CD4-positive, CD25-positive, alpha-beta regulatory T cell (primary cell): ENCODE results near the gene ATAD3C. TPM values are rescaled to one million over a fixed set of nuclear protein-coding genes. Genes with fewer than 3 reads are reported as not detected.

ENCODE experiments used
- ATAC-seq, 2 donors: fragments of 150-1000 bp; cut with Tn5 transposase; one replicate each; pipeline ENCODE4 v1.10.0; 2021; ENCODE audit warnings: low read depth in 2 of 2, moderate number of reproducible peaks in 2 of 2, moderate library complexity in 1 of 2
- DNase-seq, 3 donors: peaks; one replicate each; pipeline versions ENCODE4 v3.0.0 to v3.0.0-alpha.2; 2012 to 2022; ENCODE audit warnings: mixed read lengths in 1 of 3
- H3K27ac ChIP-seq: one replicate; pipeline ENCODE4 v1.7.0; 2013; ENCODE audit warnings: mild to moderate bottlenecking, low read length; ENCODE audit not compliant: insufficient read depth, poor library complexity, severe bottlenecking
- H3K27me3 ChIP-seq: one replicate; pipeline ENCODE4 v1.7.0; 2013; ENCODE audit warnings: low read length; ENCODE audit not compliant: control insufficient read depth, insufficient read depth
- H3K36me3 ChIP-seq: one replicate; pipeline ENCODE4 v1.7.0; 2013; ENCODE audit warnings: mild to moderate bottlenecking, low read length, moderate library complexity; ENCODE audit not compliant: control insufficient read depth, insufficient read depth
- H3K4me1 ChIP-seq: 2 replicates; pipeline ENCODE4 v1.7.0; 2013; ENCODE audit warnings: mild to moderate bottlenecking, low read length; ENCODE audit not compliant: insufficient read depth, control insufficient read depth, poor library complexity, severe bottlenecking
- H3K4me3 ChIP-seq: one replicate; pipeline ENCODE4 v1.7.0; 2013; ENCODE audit warnings: low read depth, mild to moderate bottlenecking, low read length, moderate library complexity
- H3K9me3 ChIP-seq, 2 experiments: 1 replicate in 1 of 2; 2 replicates in 1 of 2; pipeline ENCODE4 v1.7.0; 2013; ENCODE audit warnings: low read length in 2 of 2, mild to moderate bottlenecking in 1 of 2, moderate library complexity in 1 of 2; ENCODE audit not compliant: control insufficient read depth in 2 of 2
- H3K27ac Mint-ChIP-seq, 3 donors: one replicate each; pipeline ENCODE4 v1.8.0; 2020 to 2022; ENCODE audit warnings: mild to moderate bottlenecking in 3 of 3, mixed read lengths in 3 of 3, moderate library complexity in 2 of 3
- H3K27me3 Mint-ChIP-seq: one replicate; pipeline ENCODE4 v1.8.0; 2022; ENCODE audit warnings: mild to moderate bottlenecking, mixed read lengths
- H3K36me3 Mint-ChIP-seq: one replicate; pipeline ENCODE4 v1.8.0; 2020; ENCODE audit warnings: mixed read lengths
- H3K4me1 Mint-ChIP-seq, 4 donors: one replicate each; pipeline ENCODE4 v1.8.0; 2020 to 2022; ENCODE audit warnings: mixed read lengths in 4 of 4, mild to moderate bottlenecking in 1 of 4
- H3K4me3 Mint-ChIP-seq, 4 donors: one replicate each; pipeline ENCODE4 v1.8.0; 2020 to 2022; ENCODE audit warnings: mild to moderate bottlenecking in 4 of 4, mixed read lengths in 4 of 4, moderate library complexity in 3 of 4
- H3K9me3 Mint-ChIP-seq, 7 donors: one replicate each; pipeline ENCODE4 v1.8.0; 2020 to 2022; ENCODE audit warnings: mixed read lengths in 7 of 7, mild to moderate bottlenecking in 3 of 7, moderate library complexity in 2 of 7
- polyA plus RNA-seq, 4 donors: library from polyadenylated mRNA; unstranded; fragments of 300-500 nt; fragmentation: Illumina TruSeq; gene quantifications; one replicate each; pipeline ENCODE4 v1.2.3, GENCODE V29; 2021
- total RNA-seq: library from RNA; stranded (reverse); gene quantifications from one replicate; pipeline ENCODE4 v1.2.3, GENCODE V29; 2022

ATAD3C gene
- total and polyA plus RNA-seq, 5 donors from 2014 or later, result 0.65 to 4.2 (median 2.4) TPM

GRCh38 chr1:1421147-1421906 lies 28.2 kb upstream of the ATAD3C start, which contains the start of gene ANKRD65:
Gene ANKRD65, minus strand, starts transcription at chr1:1421276. Its CDS starts 271 bp downstream, at chr1:1421005.
- H3K27ac ChIP-seq, result no peak within 1 kb of the TSS
- no peak within 1 kb of the TSS for H3K4me3 ChIP-seq
- Mint-ChIP-seq H3K27ac (no peak within 1 kb of the TSS), H3K4me1 (peaks cover 0 to 5% (median 0%) of the 10 kb centered on the region in 4 donors), H3K36me3 (no peaks in the 10 kb centered on the region), H3K4me3 (no peak within 1 kb of the TSS), H3K9me3 (peaks cover 0 to 4% (median 0%) of the 10 kb centered on the region in 7 donors), H3K27me3 (peaks cover 27% of the 10 kb centered on the region)
- ATAC-seq (no peak), DNase-seq (no peak)
- H3K36me3 ChIP-seq, result no peaks in the 10 kb centered on the region
- H3K9me3 ChIP-seq, result no peaks in the 10 kb centered on the region
- H3K27me3 ChIP-seq, result no peaks in the 10 kb centered on the region
- H3K4me1 ChIP-seq, result no peaks in the 10 kb centered on the region

GRCh38 chr1:1421907-1422464 lies 27.5 kb upstream of the ATAD3C start:
- ATAC-seq (no peak), DNase-seq (no peak)
- H3K4me1 ChIP-seq, result peaks cover 6% of the 10 kb centered on the region
- Mint-ChIP-seq H3K36me3 (no peaks in the 10 kb centered on the region), H3K9me3 (peaks cover 0 to 4% (median 0%) of the 10 kb centered on the region in 7 donors), H3K27me3 (peaks cover 27% of the 10 kb centered on the region), H3K27ac (no peak overlapping the region), H3K4me1 (peaks cover 0 to 5% (median 0%) of the 10 kb centered on the region in 4 donors), H3K4me3 (no peak overlapping the region)
- no peak overlapping the region for H3K27ac ChIP-seq
- no peaks in the 10 kb centered on the region for H3K27me3 ChIP-seq
- H3K9me3 ChIP-seq, result no peaks in the 10 kb centered on the region
- H3K36me3 ChIP-seq, result no peaks in the 10 kb centered on the region
- no peak overlapping the region for H3K4me3 ChIP-seq

- peaks cover 0 to 5% (median 0%) of the 10 kb centered on the region in 4 donors for H3K4me1 Mint-ChIP-seq
- H3K36me3 Mint-ChIP-seq, result no peaks in the 10 kb centered on the region
- Histone ChIP-seq H3K4me3 (no peak overlapping the region), H3K27me3 (no peaks in the 10 kb centered on the region), H3K9me3 (no peaks in the 10 kb centered on the region), H3K4me1 (peaks cover 8% of the 10 kb centered on the region), H3K36me3 (no peaks in the 10 kb centered on the region), H3K27ac (no peak overlapping the region)
- ATAC-seq (no peak), DNase-seq (no peak)
- H3K4me3 Mint-ChIP-seq, result no peak overlapping the region
- peaks cover 27% of the 10 kb centered on the region for H3K27me3 Mint-ChIP-seq
- H3K27ac Mint-ChIP-seq, result no peak overlapping the region
- H3K9me3 Mint-ChIP-seq, result peaks cover 0 to 4% (median 0%) of the 10 kb centered on the region in 7 donors
Measured at GRCh38 chr1:1422465-1423244, 26.8 kb upstream of the ATAD3C start.

GRCh38 chr1:1423245-1423597 lies 26.3 kb upstream of the ATAD3C start:
- no peak overlapping the region for H3K27ac Mint-ChIP-seq
- H3K36me3 Mint-ChIP-seq, result no peaks in the 10 kb centered on the region
- no peak for ATAC-seq

GRCh38 chr1:1424707-1425106 lies 24.8 kb upstream of the ATAD3C start:
- Mint-ChIP-seq H3K4me3 (no peak overlapping the region), H3K27me3 (peaks cover 30% of the 10 kb centered on the region), H3K36me3 (no peaks in the 10 kb centered on the region), H3K9me3 (peaks cover 0 to 5% (median 0%) of the 10 kb centered on the region in 7 donors), H3K4me1 (peaks cover 0 to 5% (median 0%) of the 10 kb centered on the region in 4 donors), H3K27ac (no peak overlapping the region)
- Histone ChIP-seq H3K36me3 (no peaks in the 10 kb centered on the region), H3K9me3 (no peaks in the 10 kb centered on the region), H3K27ac (no peak overlapping the region), H3K4me1 (peaks cover 8% of the 10 kb centered on the region), H3K27me3 (no peaks in the 10 kb centered on the region), H3K4me3 (no peak overlapping the region)
- ATAC-seq (no peak), DNase-seq (no peak)

More at GRCh38 chr1:1423245-1423597, 26.3 kb upstream of the ATAD3C start:
- Mint-ChIP-seq H3K4me1 (peaks cover 0 to 4% (median 0%) of the 10 kb centered on the region in 4 donors), H3K4me3 (no peak overlapping the region), H3K9me3 (peaks cover 0 to 4% (median 0%) of the 10 kb centered on the region in 7 donors), H3K27me3 (peaks cover 26% of the 10 kb centered on the region)
- Histone ChIP-seq H3K4me1 (peaks cover 8% of the 10 kb centered on the region), H3K9me3 (no peaks in the 10 kb centered on the region), H3K36me3 (no peaks in the 10 kb centered on the region), H3K27me3 (no peaks in the 10 kb centered on the region), H3K4me3 (no peak overlapping the region), H3K27ac (no peak overlapping the region)
- no peak for DNase-seq

- Mint-ChIP-seq H3K4me1 (peaks cover 0 to 5% (median 0%) of the 10 kb centered on the region in 4 donors), H3K27me3 (peaks cover 33% of the 10 kb centered on the region), H3K27ac (no peak overlapping the region)
Measured at GRCh38 chr1:1425426-1425752, 24.1 kb upstream of the ATAD3C start.

GRCh38 chr1:1425753-1426495 lies 23.6 kb upstream of the ATAD3C start:
- Histone ChIP-seq H3K27me3 (no peaks in the 10 kb centered on the region), H3K9me3 (no peaks in the 10 kb centered on the region), H3K27ac (no peak overlapping the region), H3K4me1 (peaks cover 8% of the 10 kb centered on the region), H3K36me3 (no peaks in the 10 kb centered on the region), H3K4me3 (no peak overlapping the region)
- Mint-ChIP-seq H3K4me3 (no peak overlapping the region), H3K27ac (no peak overlapping the region), H3K9me3 (peaks cover 0 to 5% (median 0%) of the 10 kb centered on the region in 7 donors), H3K27me3 (peaks cover 33% of the 10 kb centered on the region), H3K36me3 (no peaks in the 10 kb centered on the region), H3K4me1 (peaks cover 0 to 5% (median 0%) of the 10 kb centered on the region in 4 donors)
- DNase-seq, result no peak
- ATAC-seq, result no peak

More at GRCh38 chr1:1425426-1425752, 24.1 kb upstream of the ATAD3C start:
- Mint-ChIP-seq H3K36me3 (no peaks in the 10 kb centered on the region), H3K4me3 (no peak overlapping the region), H3K9me3 (peaks cover 0 to 5% (median 0%) of the 10 kb centered on the region in 7 donors)
- Histone ChIP-seq H3K27me3 (no peaks in the 10 kb centered on the region), H3K36me3 (no peaks in the 10 kb centered on the region), H3K4me1 (peaks cover 8% of the 10 kb centered on the region), H3K4me3 (no peak overlapping the region), H3K9me3 (no peaks in the 10 kb centered on the region), H3K27ac (no peak overlapping the region)
- DNase-seq (no peak), ATAC-seq (no peak)
